IMR-90 (cell line): ENCODE results near the gene PCDHGA10. TPM values are rescaled to one million over a fixed set of nuclear protein-coding genes. Genes with fewer than 3 reads are reported as not detected.

Experiments used
- ATAC-seq: fragments of 200-7000 bp; cut with Tn5 transposase; 2 replicates; pipeline ENCODE4 v1.9.1; 2020; ENCODE audit warnings: low read depth, mild to moderate bottlenecking, moderate library complexity
- BruUV-seq: library from RNA; stranded (reverse); fragments of 400-500 nt; replicated peaks from 2 replicates; lab custom pipeline; 2021; lab: Mats Ljungman, UMichigan
- CTCF ChIA-PET: fragments of 300-600 bp; formaldehyde crosslinking; extraction: SDS; loops from one replicate; lab custom pipeline; 2021; ENCODE audit warnings: antibody characterized with exemption; lab: Yijun Ruan, JAX
- POLR2A ChIA-PET: fragments of 300-600 bp; sonication (Branson Sonifier 250); formaldehyde crosslinking; loops from one replicate; lab custom pipeline; 2022; ENCODE audit warnings: antibody characterized with exemption; ENCODE audit not compliant: unreplicated experiment; lab: Charles Lee
- DNase-seq: peaks from one replicate; pipeline ENCODE4 v3.0.0; 2013
- H2AFZ ChIP-seq: replicated peaks from 2 replicates; pipeline ENCODE3; 2013; ENCODE audit warnings: low read length, mild to moderate bottlenecking; ENCODE audit not compliant: poor library complexity
- H2AK5ac ChIP-seq: 2 replicates; pipeline ENCODE4 v1.6.1; 2013; ENCODE audit warnings: low read depth, low read length, inconsistent platforms
- H2AK9ac ChIP-seq: replicated peaks from 2 replicates; pipeline ENCODE3; 2013; ENCODE audit warnings: mild to moderate bottlenecking, low read depth, low read length, moderate library complexity; ENCODE audit not compliant: poor library complexity
- H2BK120ac ChIP-seq: 2 replicates; pipeline ENCODE4 v1.6.1; 2013; ENCODE audit warnings: low read depth, low read length, inconsistent platforms
- H2BK15ac ChIP-seq: 3 replicates; pipeline ENCODE4 v1.6.1; 2013; ENCODE audit warnings: low read depth, low read length, inconsistent platforms
- H2BK20ac ChIP-seq: 2 replicates; pipeline ENCODE4 v1.6.1; 2013; ENCODE audit warnings: low read depth, mild to moderate bottlenecking, inconsistent platforms, low read length, moderate library complexity
- H2BK5ac ChIP-seq: 2 replicates; pipeline ENCODE4 v1.6.1; 2013; ENCODE audit warnings: mild to moderate bottlenecking, low read depth, low read length, inconsistent platforms; ENCODE audit not compliant: poor library complexity, severe bottlenecking
- H3K14ac ChIP-seq: replicated peaks from 2 replicates; pipeline ENCODE4 v1.6.1; 2013; ENCODE audit warnings: low read depth, low read length, inconsistent platforms
- H3K18ac ChIP-seq: 2 replicates; pipeline ENCODE4 v1.6.1; 2013; ENCODE audit warnings: low read depth, low read length, control low read depth
- H3K23ac ChIP-seq: 2 replicates; pipeline ENCODE4 v1.6.1; 2013; ENCODE audit warnings: low read depth, low read length, inconsistent platforms
- H3K27ac ChIP-seq: 2 replicates; pipeline ENCODE4 v1.5.1; 2013; ENCODE audit warnings: mild to moderate bottlenecking, control low read depth, low read length; ENCODE audit not compliant: insufficient read depth
- H3K27me3 ChIP-seq: 2 replicates; pipeline ENCODE4 v1.6.1; 2013; ENCODE audit warnings: low read length; ENCODE audit not compliant: control insufficient read depth, insufficient read depth
- H3K36me3 ChIP-seq: 2 replicates; pipeline ENCODE4 v1.6.1; 2013; ENCODE audit warnings: low read length, mixed read lengths; ENCODE audit not compliant: control insufficient read depth, insufficient read depth
- H3K4ac ChIP-seq: 2 replicates; pipeline ENCODE4 v1.6.1; 2013; ENCODE audit warnings: low read depth, low read length, inconsistent platforms
- H3K4me1 ChIP-seq: 2 replicates; pipeline ENCODE4 v1.6.1; 2013; ENCODE audit warnings: low read length, mixed read lengths; ENCODE audit not compliant: control insufficient read depth, insufficient read depth
- H3K4me2 ChIP-seq: 2 replicates; pipeline ENCODE4 v1.6.1; 2013; ENCODE audit warnings: low read depth, mild to moderate bottlenecking, control low read depth, low read length, moderate library complexity
- H3K4me3 ChIP-seq: 2 replicates; pipeline ENCODE4 v1.5.1; 2013; ENCODE audit warnings: low read depth, mild to moderate bottlenecking, control low read depth, low read length, moderate library complexity; ENCODE audit not compliant: insufficient read depth
- H3K56ac ChIP-seq: 2 replicates; pipeline ENCODE4 v1.6.1; 2013; ENCODE audit warnings: low read length, inconsistent platforms; ENCODE audit not compliant: insufficient read depth; ENCODE audit errors: extremely low read depth
- H3K79me1 ChIP-seq, 2 experiments: 2 replicates each; pipeline ENCODE4 v1.6.1; 2013; ENCODE audit warnings: low read length in 2 of 2, inconsistent platforms in 1 of 2, low read depth in 1 of 2
- H3K9ac ChIP-seq: 2 replicates; pipeline ENCODE4 v1.6.1; 2013; ENCODE audit warnings: low read depth, low read length, control low read depth
- H3K9me1 ChIP-seq: 2 replicates; pipeline ENCODE4 v1.6.1; 2013; ENCODE audit warnings: low read length, inconsistent platforms; ENCODE audit not compliant: insufficient read depth
- H3K9me3 ChIP-seq: 2 replicates; pipeline ENCODE4 v1.6.1; 2013; ENCODE audit warnings: low read length; ENCODE audit not compliant: control insufficient read depth, insufficient read depth
- H4K20me1 ChIP-seq: 2 replicates; pipeline ENCODE4 v1.6.1; 2013; ENCODE audit warnings: low read length, inconsistent platforms; ENCODE audit not compliant: insufficient read depth
- H4K5ac ChIP-seq: 2 replicates; pipeline ENCODE4 v1.6.1; 2013; ENCODE audit warnings: mild to moderate bottlenecking, low read depth, low read length, control low read depth
- H4K8ac ChIP-seq, 2 experiments: 2 replicates each; pipeline ENCODE4 v1.6.1; 2013; ENCODE audit warnings: low read depth in 2 of 2, low read length in 2 of 2, control low read depth in 1 of 2, inconsistent platforms in 1 of 2
- H4K91ac ChIP-seq: 2 replicates; pipeline ENCODE4 v1.6.1; 2013; ENCODE audit warnings: low read depth, low read length, inconsistent platforms; ENCODE audit not compliant: insufficient read depth
- BHLHE40 ChIP-seq: fragments of 150-350 bp; IDR thresholded peaks from 2 replicates; pipeline ENCODE4 v1.6.1; 2016; ENCODE audit warnings: mild to moderate bottlenecking, low read depth, low read length
- CEBPB ChIP-seq: IDR thresholded peaks from 2 replicates; pipeline ENCODE4 v1.6.1; 2012; ENCODE audit warnings: low read depth, low read length, improper control_type of control experiment
- CHD1 ChIP-seq: IDR thresholded peaks from 2 replicates; pipeline ENCODE4 v1.6.1; 2012; ENCODE audit warnings: low read depth, low read length, improper control_type of control experiment
- CTCF ChIP-seq: conservative IDR thresholded peaks from 2 replicates; pipeline ENCODE4 v1.5.1; 2012; ENCODE audit warnings: mild to moderate bottlenecking, low read depth, low read length, improper control_type of control experiment
- ELK1 ChIP-seq: fragments of 150-350 bp; IDR thresholded peaks from 2 replicates; pipeline ENCODE4 v1.6.1; 2016; ENCODE audit warnings: low read depth, mild to moderate bottlenecking, low read length, moderate library complexity, borderline replicate concordance
- FOS ChIP-seq: fragments of 150-350 bp; IDR thresholded peaks from 2 replicates; pipeline ENCODE4 v1.6.1; 2016; ENCODE audit warnings: low read depth, low read length
- MAFK ChIP-seq: IDR thresholded peaks from 2 replicates; pipeline ENCODE4 v1.6.1; 2012; ENCODE audit warnings: low read depth, low read length, improper control_type of control experiment
- MAZ ChIP-seq: IDR thresholded peaks from 2 replicates; pipeline ENCODE4 v1.6.1; 2012; ENCODE audit warnings: low read depth, mild to moderate bottlenecking, low read length, improper control_type of control experiment, moderate library complexity, borderline replicate concordance
- MXI1 ChIP-seq: IDR thresholded peaks from 2 replicates; pipeline ENCODE4 v1.6.1; 2012; ENCODE audit warnings: low read depth, mild to moderate bottlenecking, low read length, moderate library complexity, borderline replicate concordance
- NFE2L2 ChIP-seq: fragments of 150-350 bp; IDR thresholded peaks from 2 replicates; pipeline ENCODE4 v1.6.1; 2016; ENCODE audit warnings: low read depth, mild to moderate bottlenecking, low read length
- POLR2A ChIP-seq: IDR thresholded peaks from 2 replicates; pipeline ENCODE4 v1.6.1; 2012; ENCODE audit warnings: mild to moderate bottlenecking, low read depth, low read length
- RAD21 ChIP-seq: IDR thresholded peaks from 2 replicates; pipeline ENCODE4 v1.6.1; 2012; ENCODE audit warnings: low read length, improper control_type of control experiment
- RCOR1 ChIP-seq: IDR thresholded peaks from 2 replicates; pipeline ENCODE4 v1.6.1; 2012; ENCODE audit warnings: mild to moderate bottlenecking, low read length, improper control_type of control experiment; ENCODE audit not compliant: insufficient replicate concordance
- RFX5 ChIP-seq: IDR thresholded peaks from 2 replicates; pipeline ENCODE4 v1.8.0; 2012; ENCODE audit warnings: low read depth, mild to moderate bottlenecking, low read length, moderate library complexity
- SMC3 ChIP-seq: fragments of 150-350 bp; IDR thresholded peaks from 2 replicates; pipeline ENCODE4 v1.6.1; 2016; ENCODE audit warnings: low read depth, mild to moderate bottlenecking, antibody characterized with exemption, low read length, moderate library complexity
- USF2 ChIP-seq: fragments of 150-350 bp; IDR thresholded peaks from 2 replicates; pipeline ENCODE4 v1.6.1; 2017; ENCODE audit warnings: mild to moderate bottlenecking, antibody characterized with exemption, low read length, low read depth
- WGBS, 2 experiments: methylation state at CpG; one replicate each; pipeline versions ENCODE4 v1.1.5 to v1.1.7; 2013; ENCODE audit warnings: missing lambda C conversion rate in 2 of 2; ENCODE audit not compliant: insufficient read length in 1 of 2; ENCODE audit errors: extremely low coverage in 2 of 2; 5-methylcytosine and 5-hydroxymethylcytosine counted together
- dilution Hi-C: fragments of 300-500 bp; cut with HindIII; formaldehyde crosslinking; loops from one replicate; pipeline ENCODE4 v1.14.3; 2018; ENCODE audit warnings: low sequenced_read_pairs; ENCODE audit not compliant: unreplicated experiment
- in situ Hi-C: fragments of 300-500 bp; cut with MboI; formaldehyde crosslinking; loops from 3 replicates; pipeline ENCODE4 v1.14.3; 2019; ENCODE audit warnings: low sequenced_read_pairs, inconsistent platforms, mixed read lengths
- intact Hi-C: fragments of 100-400 bp; cut with micrococcal nuclease; formaldehyde crosslinking; loops from 2 replicates; pipeline ENCODE4 v1.10.0; 2022
- polyA plus RNA-seq, 3 experiments: library from polyadenylated mRNA; depleted of rRNA; stranded (reverse); fragments of >200 nt; gene quantifications; 2 replicates each; pipeline ENCODE4 v1.2.3, GENCODE V29; 2012; ENCODE audit warnings: low replicate concordance in 1 of 3
- total RNA-seq: library from RNA; depleted of rRNA; stranded (reverse); fragments of >200 nt; gene quantifications from 2 replicates; pipeline ENCODE4 v1.2.3, GENCODE V29; 2012

PCDHGA10 gene
- total and polyA plus RNA-seq, 2 of the 4 experiments (the other 2 are of a cell fraction), result 3.4 to 6.6 TPM

GRCh38 chr5:141398608-141399007, 14.2 kb upstream of the PCDHGA10 start:
- no peak overlapping the region for H4K8ac ChIP-seq
- no peaks in the 10 kb centered on the region for H3K9me1 ChIP-seq
- intact Hi-C loops, result no loop called here
- no peak overlapping the region for H3K56ac ChIP-seq
- no peak overlapping the region for H3K4me3 ChIP-seq
- no peak overlapping the region for H3K4ac ChIP-seq
- H2BK120ac ChIP-seq, result no peak overlapping the region
- no peak overlapping the region for H2AK9ac ChIP-seq
- H4K91ac ChIP-seq, result no peak overlapping the region
- TSS peak; percentile 42 for BruUV-seq
- H2BK5ac ChIP-seq, result no peak overlapping the region
- H3K36me3 ChIP-seq, result peaks cover 18% of the 10 kb centered on the region
- no peak overlapping the region for H2BK15ac ChIP-seq
- CTCF ChIA-PET, result no interaction called here
- no peak overlapping the region for H2AK5ac ChIP-seq
- no peak overlapping the region for H3K18ac ChIP-seq
- H3K4me1 ChIP-seq, result no peaks in the 10 kb centered on the region
- no peak overlapping the region for H3K23ac ChIP-seq
- POLR2A ChIA-PET, result no interaction called here
- 42% methylated on average over 4 of the region's 15 CpGs; no CpG with 5 or more reads in 1 of the 2 experiments for WGBS, 2 experiments
- H3K27ac ChIP-seq, result no peak overlapping the region
- H3K79me1 ChIP-seq, result peaks cover 7 to 15% of the 10 kb centered on the region in 2 experiments; a peak in 3 of 4 replicates
- dilution Hi-C loops, result no loop called here
- in situ Hi-C loops, result no loop called here
- peak overlapping the region; percentile 13; the same call in 1 of the 2 replicates for H3K4me2 ChIP-seq
- no peak overlapping the region for H3K14ac ChIP-seq
- H4K5ac ChIP-seq, result no peak overlapping the region; the same call in 1 of the 2 replicates
- TF ChIP-seq NFE2L2, result no peak
- no peak for TF ChIP-seq RAD21
- TF ChIP-seq SMC3, result no peak
- TF ChIP-seq CTCF, result no peak
- no peak for TF ChIP-seq MAZ
- no peak for TF ChIP-seq MXI1
- no peak for TF ChIP-seq USF2
- no peak for TF ChIP-seq FOS
- no peak for TF ChIP-seq RCOR1
- TF ChIP-seq MAFK, result no peak
- no peak for TF ChIP-seq BHLHE40
- TF ChIP-seq POLR2A, result no peak
- no peak for TF ChIP-seq RFX5
- no peak for TF ChIP-seq CEBPB
- no peak for TF ChIP-seq CHD1
- TF ChIP-seq ELK1, result no peak
- peaks cover 49% of the 10 kb centered on the region for H3K9me3 ChIP-seq
- no peaks in the 10 kb centered on the region for H3K27me3 ChIP-seq
- no peak overlapping the region for H2BK20ac ChIP-seq
- no peaks in the 10 kb centered on the region for H4K20me1 ChIP-seq
- H3K9ac ChIP-seq, result no peak overlapping the region
- DNase-seq (no peak), ATAC-seq (no peak)
- H2AFZ ChIP-seq, result no peak overlapping the region
